PC-9 (cell line): ENCODE results near the gene GRAP. TPM values are rescaled to one million over a fixed set of nuclear protein-coding genes. Genes with fewer than 3 reads are reported as not detected.

Source experiments
- BruUV-seq: library from RNA; stranded (reverse); fragments of 400-500 nt; replicated peaks from 2 replicates; lab custom pipeline; 2021; lab: Mats Ljungman, UMichigan
- CTCF ChIA-PET: fragments of 300-600 bp; sonication (Branson Sonifier 250); formaldehyde crosslinking; loops from one replicate; lab custom pipeline; 2022; ENCODE audit warnings: antibody characterized with exemption; lab: Charles Lee
- POLR2A ChIA-PET: fragments of 300-600 bp; sonication (Branson Sonifier 250); formaldehyde crosslinking; loops from one replicate; lab custom pipeline; 2022; ENCODE audit warnings: antibody characterized with exemption; ENCODE audit not compliant: unreplicated experiment; lab: Charles Lee
- DNase-seq, 2 experiments: peaks; one replicate each; pipeline versions ENCODE4 v3.0.0 to v3.0.0-alpha.2; 2015 to 2022; ENCODE audit warnings: mixed read lengths in 1 of 2
- H2AFZ ChIP-seq: fragments of 200-600 bp; sonication (generic); 2 replicates; pipeline ENCODE4 v1.8.1; 2017; ENCODE audit warnings: antibody characterized with exemption
- H3F3A ChIP-seq: fragments of 200-600 bp; sonication (generic); 2 replicates; pipeline ENCODE4 v1.8.1; 2017; ENCODE audit warnings: antibody characterized with exemption, mild to moderate bottlenecking, low read depth; ENCODE audit not compliant: insufficient read depth
- H3K27ac ChIP-seq: fragments of 200-600 bp; sonication (generic); 2 replicates; pipeline ENCODE4 v1.6.1; 2016; ENCODE audit warnings: mixed run types
- H3K27me3 ChIP-seq: fragments of 200-600 bp; sonication (generic); 2 replicates; pipeline ENCODE4 v1.6.1; 2016; ENCODE audit warnings: low read depth, mixed run types; ENCODE audit not compliant: insufficient read depth
- H3K36me3 ChIP-seq: fragments of 200-600 bp; sonication (generic); 2 replicates; pipeline ENCODE4 v1.6.1; 2016; ENCODE audit warnings: low read depth, mixed run types
- H3K4me1 ChIP-seq: fragments of 200-600 bp; sonication (generic); replicated peaks from 2 replicates; pipeline ENCODE4 v1.6.1; 2016; ENCODE audit warnings: mixed run types; ENCODE audit not compliant: insufficient read depth
- H3K4me2 ChIP-seq: fragments of 200-600 bp; sonication (generic); 2 replicates; pipeline ENCODE4 v1.6.1; 2017; ENCODE audit warnings: mixed run types
- H3K4me3 ChIP-seq: fragments of 200-600 bp; sonication (generic); 2 replicates; pipeline ENCODE4 v1.6.1; 2016; ENCODE audit warnings: mixed run types
- H3K79me2 ChIP-seq: fragments of 200-600 bp; sonication (generic); 2 replicates; pipeline ENCODE4 v1.6.1; 2017; ENCODE audit warnings: low read depth, mixed run types
- H3K9me2 ChIP-seq: fragments of 200-600 bp; sonication (generic); 2 replicates; pipeline ENCODE4 v1.8.1; 2017; ENCODE audit warnings: mild to moderate bottlenecking; ENCODE audit not compliant: insufficient read depth
- H3K9me3 ChIP-seq: fragments of 200-600 bp; sonication (generic); 2 replicates; pipeline ENCODE4 v1.8.1; 2016; ENCODE audit warnings: low read depth; ENCODE audit not compliant: insufficient read depth
- H4K20me1 ChIP-seq: fragments of 200-600 bp; sonication (generic); 2 replicates; pipeline ENCODE4 v1.8.1; 2017; ENCODE audit not compliant: insufficient read depth
- EZH2 ChIP-seq: fragments of 200-600 bp; sonication (generic); IDR thresholded peaks from 2 replicates; pipeline ENCODE4 v1.8.0; 2017; ENCODE audit warnings: antibody characterized with exemption, low read depth
- intact Hi-C: fragments of 100-400 bp; cut with micrococcal nuclease; formaldehyde crosslinking; loops from one replicate; pipeline ENCODE4 v1.10.0; 2022; ENCODE audit not compliant: unreplicated experiment
- total RNA-seq: library from RNA; stranded (reverse); gene quantifications from 2 replicates; pipeline ENCODE4 v1.2.3, GENCODE V29; 2021
- TF ChIP-seq, protein P1 (sequence below): fragments of 200-600 bp; sonication (generic); conservative IDR thresholded peaks from 2 replicates; pipeline ENCODE4 v1.6.1; 2017; ENCODE audit warnings: mixed run types, antibody characterized with exemption, mild to moderate bottlenecking, moderate library complexity

Gene GRAP
- total RNA-seq, 1 experiment from 2014 or later, result 0.48 TPM

DNA sequence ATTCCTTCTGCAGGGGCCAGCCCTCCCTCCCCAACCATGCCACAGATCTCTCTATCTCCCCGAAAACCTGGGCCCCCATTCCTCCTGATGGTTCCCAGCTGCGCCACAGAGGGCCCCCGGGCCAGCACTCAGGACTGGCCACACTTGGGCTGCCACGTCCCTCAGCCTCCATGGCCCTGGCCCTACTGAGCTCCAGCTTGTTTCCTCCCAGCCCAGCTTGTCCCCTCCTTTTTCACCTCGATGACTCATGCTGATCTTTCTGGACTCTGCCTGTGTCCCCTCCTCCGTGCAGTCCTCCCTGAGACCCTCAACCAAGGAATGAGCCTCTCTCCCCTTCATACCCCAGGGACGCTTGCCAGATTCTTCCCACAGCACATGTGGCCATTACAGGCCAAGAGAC is 31.3 kb downstream of the GRAP start:
- H3K36me3 ChIP-seq, result no peaks in the 10 kb centered on the region
- ChIA-PET POLR2A (interaction anchor here (0.6 kb wide), 1 partner anchor 230 kb away, joined by 11 read pairs; no protein-coding TSS in a partner anchor), CTCF (no interaction called here)
- H4K20me1 ChIP-seq, result no peaks in the 10 kb centered on the region
- no peaks in the 10 kb centered on the region for H3K79me2 ChIP-seq
- intact Hi-C loops, result no loop called here
- TF ChIP-seq, protein P1, sequence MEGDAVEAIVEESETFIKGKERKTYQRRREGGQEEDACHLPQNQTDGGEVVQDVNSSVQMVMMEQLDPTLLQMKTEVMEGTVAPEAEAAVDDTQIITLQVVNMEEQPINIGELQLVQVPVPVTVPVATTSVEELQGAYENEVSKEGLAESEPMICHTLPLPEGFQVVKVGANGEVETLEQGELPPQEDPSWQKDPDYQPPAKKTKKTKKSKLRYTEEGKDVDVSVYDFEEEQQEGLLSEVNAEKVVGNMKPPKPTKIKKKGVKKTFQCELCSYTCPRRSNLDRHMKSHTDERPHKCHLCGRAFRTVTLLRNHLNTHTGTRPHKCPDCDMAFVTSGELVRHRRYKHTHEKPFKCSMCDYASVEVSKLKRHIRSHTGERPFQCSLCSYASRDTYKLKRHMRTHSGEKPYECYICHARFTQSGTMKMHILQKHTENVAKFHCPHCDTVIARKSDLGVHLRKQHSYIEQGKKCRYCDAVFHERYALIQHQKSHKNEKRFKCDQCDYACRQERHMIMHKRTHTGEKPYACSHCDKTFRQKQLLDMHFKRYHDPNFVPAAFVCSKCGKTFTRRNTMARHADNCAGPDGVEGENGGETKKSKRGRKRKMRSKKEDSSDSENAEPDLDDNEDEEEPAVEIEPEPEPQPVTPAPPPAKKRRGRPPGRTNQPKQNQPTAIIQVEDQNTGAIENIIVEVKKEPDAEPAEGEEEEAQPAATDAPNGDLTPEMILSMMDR, result no peak
- TF ChIP-seq EZH2, result no peak
- H3K27me3 ChIP-seq, result peaks cover 3% of the 10 kb centered on the region; the same call in 1 of the 2 replicates
- DNase-seq, result no peak
- no peak overlapping the region for H2AFZ ChIP-seq
- no peak overlapping the region for H3K27ac ChIP-seq
- peaks cover 15% of the 10 kb centered on the region for H3K4me1 ChIP-seq
- H3F3A ChIP-seq, result 0 out of 2 replicates have a peak, but pooled peaks cover 8% of the 10 kb centered on the region
- no TSS peak for BruUV-seq
- no peaks in the 10 kb centered on the region for H3K9me3 ChIP-seq
- H3K4me3 ChIP-seq, result no peak overlapping the region
- H3K9me2 ChIP-seq, result no peaks in the 10 kb centered on the region
- H3K4me2 ChIP-seq, result no peak overlapping the region

DNA sequence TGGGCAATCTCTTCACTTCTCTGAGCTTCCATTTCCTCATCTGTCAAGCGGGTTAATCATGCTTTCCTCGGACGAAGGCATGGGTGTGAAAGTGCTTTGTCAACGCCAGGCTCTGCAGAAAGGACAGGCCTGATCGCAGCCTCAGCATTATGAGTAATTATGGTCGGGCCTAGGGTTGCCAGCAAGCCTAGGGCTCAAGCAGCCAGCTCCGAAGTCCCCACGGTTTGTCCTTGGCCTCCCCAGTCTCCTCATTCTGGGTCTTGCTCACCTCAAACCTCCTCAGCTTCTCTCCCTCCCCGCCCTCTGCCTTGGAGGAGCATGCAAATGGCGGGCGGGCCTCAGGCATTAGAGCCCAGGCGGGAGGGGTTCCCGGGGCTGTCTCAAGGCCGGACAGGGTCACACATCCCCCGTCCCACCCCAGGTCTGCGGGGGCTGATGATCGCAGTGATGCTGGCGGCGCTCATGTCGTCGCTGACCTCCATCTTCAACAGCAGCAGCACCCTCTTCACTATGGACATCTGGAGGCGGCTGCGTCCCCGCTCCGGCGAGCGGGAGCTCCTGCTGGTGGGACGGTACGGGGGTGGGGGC is 32.0 kb downstream of the GRAP start:
- Histone ChIP-seq H3K4me2 (no peak overlapping the region), H3K4me1 (peaks cover 15% of the 10 kb centered on the region), H4K20me1 (no peaks in the 10 kb centered on the region), H3K9me3 (no peaks in the 10 kb centered on the region), H3K4me3 (no peak overlapping the region), H3F3A (0 out of 2 replicates have a peak, but pooled peaks cover 4% of the 10 kb centered on the region), H3K36me3 (no peaks in the 10 kb centered on the region), H3K27me3 (peaks cover 3% of the 10 kb centered on the region; the same call in 1 of the 2 replicates), H3K9me2 (no peaks in the 10 kb centered on the region), H3K27ac (no peak overlapping the region), H2AFZ (no peak overlapping the region), H3K79me2 (no peaks in the 10 kb centered on the region)
- no peak for DNase-seq
- ChIA-PET POLR2A (interaction anchor here (0.6 kb wide), 1 partner anchor 231 kb away, joined by 11 read pairs; no protein-coding TSS in a partner anchor), CTCF (interaction anchor here (0.6 kb wide), 1 partner anchor 54 kb away, joined by 3 read pairs; no protein-coding TSS in a partner anchor)
- intact Hi-C loops, result no loop called here
- BruUV-seq, result no TSS peak
- no peak for TF ChIP-seq EZH2
- TF ChIP-seq, protein P1, result no peak

DNA sequence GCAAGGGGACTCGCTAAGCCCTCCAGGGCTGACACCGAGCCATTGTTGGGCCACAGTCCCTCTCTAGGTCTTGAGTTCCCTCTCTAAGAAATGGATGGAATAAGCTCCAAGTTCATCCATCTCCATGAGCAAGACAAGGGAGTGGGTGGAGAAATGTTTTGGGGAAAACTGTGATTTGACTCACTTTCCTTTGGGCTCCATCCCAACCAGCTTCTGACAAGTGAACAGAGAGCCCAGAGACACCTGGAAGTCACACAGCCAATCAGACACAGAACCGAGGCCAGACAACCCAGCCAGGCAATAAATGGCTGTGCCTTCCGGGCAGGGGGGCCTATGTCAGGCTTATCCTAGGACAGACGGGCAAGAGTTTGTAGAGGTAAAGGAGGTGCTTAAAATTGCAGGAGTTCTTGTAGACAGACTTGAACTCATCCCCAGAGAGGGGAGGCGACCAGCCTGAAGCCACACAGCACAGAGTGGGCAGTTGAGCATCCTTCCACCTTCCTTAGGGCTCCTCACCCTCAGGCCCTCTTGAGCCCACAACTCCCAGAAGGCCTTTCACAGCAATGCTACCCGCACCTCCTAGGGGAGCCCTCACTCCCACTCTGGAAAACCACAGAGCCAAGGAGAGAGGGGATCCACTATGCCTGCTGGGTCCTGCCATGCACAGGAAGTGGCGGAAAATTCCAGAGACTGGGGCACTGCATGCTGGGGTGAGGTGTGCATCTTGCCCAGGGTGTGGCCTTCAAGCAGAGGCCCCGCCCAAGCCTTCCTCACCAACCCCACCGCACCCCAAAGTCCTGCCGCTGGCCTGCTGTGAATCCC is 32.7 kb downstream of the GRAP start:
- no peaks in the 10 kb centered on the region for H4K20me1 ChIP-seq
- H3K27ac ChIP-seq, result no peak overlapping the region
- H2AFZ ChIP-seq, result no peak overlapping the region
- H3K9me2 ChIP-seq, result no peaks in the 10 kb centered on the region
- H3K27me3 ChIP-seq, result peaks cover 2% of the 10 kb centered on the region; the same call in 1 of the 2 replicates
- H3F3A ChIP-seq, result 0 out of 2 replicates have a peak, but pooled peaks cover 10% of the 10 kb centered on the region
- no peaks in the 10 kb centered on the region for H3K79me2 ChIP-seq
- peaks cover 15% of the 10 kb centered on the region for H3K4me1 ChIP-seq
- TF ChIP-seq EZH2, result no peak
- TF ChIP-seq, protein P1, result no peak
- no peak for DNase-seq
- H3K9me3 ChIP-seq, result no peaks in the 10 kb centered on the region
- POLR2A ChIA-PET, result no interaction called here
- BruUV-seq, result no TSS peak
- intact Hi-C loops, result no loop called here
- CTCF ChIA-PET, result no interaction called here
- no peak overlapping the region for H3K4me2 ChIP-seq
- H3K36me3 ChIP-seq, result no peaks in the 10 kb centered on the region
- no peak overlapping the region for H3K4me3 ChIP-seq
